Measurements from ENCODE around the gene EPDR1.

EPDR1 gene

DNA sequence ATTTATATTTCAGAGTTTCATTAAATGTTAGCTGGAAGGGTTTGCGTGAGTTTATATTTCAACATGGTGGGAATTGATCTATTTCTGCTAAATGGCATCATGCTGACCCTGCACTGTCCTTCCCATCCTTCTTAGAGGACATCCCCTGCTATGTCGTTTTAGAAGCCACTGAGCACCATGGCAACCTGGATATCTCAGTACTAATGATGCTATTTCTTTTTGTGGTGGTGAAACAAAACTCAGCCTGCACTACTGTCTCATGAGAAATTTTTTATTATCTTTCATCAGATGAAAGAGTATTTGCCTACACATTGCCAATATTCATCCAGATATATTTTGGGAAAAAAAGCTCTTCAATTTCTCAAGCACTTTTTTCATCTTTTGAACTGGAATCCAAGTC is 12.1 kb downstream of the EPDR1 start:
- no peak overlapping the region for H3K4me3 ChIP-seq (ENCODE audit: low read length, poor library complexity, severe bottlenecking)
- peaks cover 4% of the 10 kb centered on the region for H3K4me1 ChIP-seq (ENCODE audit: insufficient read depth, low read length, poor library complexity, severe bottlenecking)
- no peaks in the 10 kb centered on the region for H3K36me3 ChIP-seq (ENCODE audit: insufficient read depth, low read length)
- no peak overlapping the region for H3K9ac ChIP-seq (ENCODE audit: low read depth, low read length, poor library complexity, severe bottlenecking)
- H3K9me3 ChIP-seq (ENCODE audit: insufficient read depth, low read depth, low read length) = no peaks in the 10 kb centered on the region
- TF ChIP-seq EZH2phosphoT487 (IDR thresholded peaks at IDR 0.05; ENCODE audit: borderline replicate concordance) = no peak
- TF ChIP-seq, protein P1, sequence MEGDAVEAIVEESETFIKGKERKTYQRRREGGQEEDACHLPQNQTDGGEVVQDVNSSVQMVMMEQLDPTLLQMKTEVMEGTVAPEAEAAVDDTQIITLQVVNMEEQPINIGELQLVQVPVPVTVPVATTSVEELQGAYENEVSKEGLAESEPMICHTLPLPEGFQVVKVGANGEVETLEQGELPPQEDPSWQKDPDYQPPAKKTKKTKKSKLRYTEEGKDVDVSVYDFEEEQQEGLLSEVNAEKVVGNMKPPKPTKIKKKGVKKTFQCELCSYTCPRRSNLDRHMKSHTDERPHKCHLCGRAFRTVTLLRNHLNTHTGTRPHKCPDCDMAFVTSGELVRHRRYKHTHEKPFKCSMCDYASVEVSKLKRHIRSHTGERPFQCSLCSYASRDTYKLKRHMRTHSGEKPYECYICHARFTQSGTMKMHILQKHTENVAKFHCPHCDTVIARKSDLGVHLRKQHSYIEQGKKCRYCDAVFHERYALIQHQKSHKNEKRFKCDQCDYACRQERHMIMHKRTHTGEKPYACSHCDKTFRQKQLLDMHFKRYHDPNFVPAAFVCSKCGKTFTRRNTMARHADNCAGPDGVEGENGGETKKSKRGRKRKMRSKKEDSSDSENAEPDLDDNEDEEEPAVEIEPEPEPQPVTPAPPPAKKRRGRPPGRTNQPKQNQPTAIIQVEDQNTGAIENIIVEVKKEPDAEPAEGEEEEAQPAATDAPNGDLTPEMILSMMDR (conservative IDR thresholded peaks at IDR 0.05; ENCODE audit: low read length) = no peak
- no peaks in the 10 kb centered on the region for H3K27me3 ChIP-seq (ENCODE audit: insufficient read depth, low read length, poor library complexity, severe bottlenecking)
- no peaks in the 10 kb centered on the region for H3K9me2 ChIP-seq (replicated peaks; ENCODE audit: low read depth, low read length)
- no peak overlapping the region for H2AFZ ChIP-seq (ENCODE audit: low read length)
- H3K79me2 ChIP-seq (ENCODE audit: insufficient read depth, low read length) = peaks cover 51% of the 10 kb centered on the region
- H3F3A ChIP-seq (ENCODE audit: low read depth) = no peaks in the 10 kb centered on the region
- peaks cover 4% of the 10 kb centered on the region for H4K20me1 ChIP-seq (ENCODE audit: insufficient read depth, low read length, poor library complexity, severe bottlenecking)
- no peak overlapping the region for H3K4me2 ChIP-seq (ENCODE audit: low read depth, low read length, poor library complexity, severe bottlenecking)

DNA sequence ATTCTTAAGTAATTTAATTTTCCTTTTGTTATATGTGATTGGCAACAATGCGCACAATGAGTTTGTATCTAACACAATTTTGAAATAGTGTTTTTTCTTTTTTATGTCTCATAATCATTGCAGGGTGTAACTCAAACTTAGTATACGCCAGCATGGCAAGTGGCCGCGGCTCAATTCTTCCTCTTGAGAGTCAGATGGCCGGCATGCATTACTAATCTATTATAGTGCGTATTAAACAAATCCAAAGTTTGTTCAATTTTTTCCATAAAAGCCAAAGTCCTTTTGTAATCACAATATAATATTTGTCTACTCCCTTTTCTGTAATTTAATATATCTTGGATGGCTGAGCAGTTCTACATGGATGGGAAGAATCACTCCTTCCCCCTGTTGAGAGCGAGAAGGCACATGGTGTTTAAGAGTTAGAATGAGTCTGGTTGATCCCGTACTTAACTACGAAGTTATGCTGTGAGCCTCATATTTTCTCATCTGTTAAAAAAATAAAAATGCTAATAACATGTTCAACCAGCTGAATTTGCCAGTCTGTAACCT is 12.7 kb downstream of the EPDR1 start:
- TF ChIP-seq EZH2phosphoT487 (IDR thresholded peaks at IDR 0.05; ENCODE audit: borderline replicate concordance) = no peak
- TF ChIP-seq, protein P1 (conservative IDR thresholded peaks at IDR 0.05; ENCODE audit: low read length) = no peak
- Histone ChIP-seq H3K79me2 (ENCODE audit: insufficient read depth, low read length) (peaks cover 46% of the 10 kb centered on the region), H3K27me3 (ENCODE audit: insufficient read depth, low read length, poor library complexity, severe bottlenecking) (no peaks in the 10 kb centered on the region), H3K36me3 (ENCODE audit: insufficient read depth, low read length) (no peaks in the 10 kb centered on the region), H3K4me2 (ENCODE audit: low read depth, low read length, poor library complexity, severe bottlenecking) (no peak overlapping the region), H3K4me1 (ENCODE audit: insufficient read depth, low read length, poor library complexity, severe bottlenecking) (no peaks in the 10 kb centered on the region), H3K4me3 (ENCODE audit: low read length, poor library complexity, severe bottlenecking) (no peak overlapping the region), H3K9me3 (ENCODE audit: insufficient read depth, low read depth, low read length) (no peaks in the 10 kb centered on the region), H3F3A (ENCODE audit: low read depth) (no peaks in the 10 kb centered on the region), H2AFZ (ENCODE audit: low read length) (no peak overlapping the region), H4K20me1 (ENCODE audit: insufficient read depth, low read length, poor library complexity, severe bottlenecking) (no peaks in the 10 kb centered on the region), H3K9ac (ENCODE audit: low read depth, low read length, poor library complexity, severe bottlenecking) (no peak overlapping the region), H3K9me2 (replicated peaks; ENCODE audit: low read depth, low read length) (no peaks in the 10 kb centered on the region)

DNA sequence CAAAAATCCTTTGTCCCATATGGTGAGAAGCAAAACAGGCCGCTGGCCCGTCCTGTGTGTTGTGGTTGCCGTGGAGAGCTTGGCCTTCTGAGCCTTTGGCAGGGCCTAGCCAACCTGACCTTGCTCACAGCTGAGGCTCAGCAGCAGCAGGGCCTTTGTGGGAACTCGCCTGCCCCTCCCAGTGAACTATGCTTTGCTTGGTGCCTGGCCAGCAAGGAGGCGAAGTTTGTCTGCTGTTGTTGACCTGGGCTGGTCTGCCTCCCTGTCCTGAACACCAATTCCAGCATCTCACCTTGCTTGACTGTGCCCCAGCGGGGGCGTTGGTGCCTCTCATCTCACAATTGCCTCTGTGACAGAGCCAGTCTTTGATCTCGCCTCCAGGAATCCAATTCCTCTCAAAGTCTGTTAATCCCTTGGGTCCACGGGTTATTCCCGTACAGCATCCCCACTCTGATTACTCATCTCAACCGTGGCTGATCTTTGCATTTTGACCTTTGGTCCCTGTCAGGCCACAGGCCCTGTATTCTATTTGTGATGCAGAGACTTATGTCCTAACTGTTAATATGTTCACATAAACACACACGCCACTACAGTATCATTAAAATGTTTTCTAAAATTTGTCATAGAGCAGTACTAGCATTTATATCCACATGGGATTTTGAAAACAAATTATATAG is 22.6 kb downstream of the EPDR1 start:
- Histone ChIP-seq H3K79me2 (ENCODE audit: insufficient read depth, low read length) (peaks cover 74% of the 10 kb centered on the region; the same call in 1 of the 2 replicates), H3K9me3 (ENCODE audit: insufficient read depth, low read depth, low read length) (no peaks in the 10 kb centered on the region), H3K27me3 (ENCODE audit: insufficient read depth, low read length, poor library complexity, severe bottlenecking) (no peaks in the 10 kb centered on the region), H4K20me1 (ENCODE audit: insufficient read depth, low read length, poor library complexity, severe bottlenecking) (no peaks in the 10 kb centered on the region), H3K4me3 (ENCODE audit: low read length, poor library complexity, severe bottlenecking) (no peak overlapping the region), H3K4me1 (ENCODE audit: insufficient read depth, low read length, poor library complexity, severe bottlenecking) (no peaks in the 10 kb centered on the region), H3K36me3 (ENCODE audit: insufficient read depth, low read length) (no peaks in the 10 kb centered on the region; the same call in 1 of the 2 replicates), H3F3A (ENCODE audit: low read depth) (no peaks in the 10 kb centered on the region), H3K4me2 (ENCODE audit: low read depth, low read length, poor library complexity, severe bottlenecking) (no peak overlapping the region), H2AFZ (ENCODE audit: low read length) (no peak overlapping the region), H3K9me2 (replicated peaks; ENCODE audit: low read depth, low read length) (no peaks in the 10 kb centered on the region), H3K9ac (ENCODE audit: low read depth, low read length, poor library complexity, severe bottlenecking) (no peak overlapping the region)
- TF ChIP-seq EZH2phosphoT487 (IDR thresholded peaks at IDR 0.05; ENCODE audit: borderline replicate concordance) = no peak
- TF ChIP-seq, protein P1 (conservative IDR thresholded peaks at IDR 0.05; ENCODE audit: low read length) = no peak

Data from Loucy (cell line).